ENCODE measurements around the gene LCE3B. TPM values are rescaled to one million over a fixed set of nuclear protein-coding genes. Genes with fewer than 3 reads are reported as not detected.

The LCE3B gene
- total and polyA plus RNA-seq, 9 of the 15 experiments (the other 6 are each of a cell fraction or from before 2014, with no cell fraction given) = not detected

DNA sequence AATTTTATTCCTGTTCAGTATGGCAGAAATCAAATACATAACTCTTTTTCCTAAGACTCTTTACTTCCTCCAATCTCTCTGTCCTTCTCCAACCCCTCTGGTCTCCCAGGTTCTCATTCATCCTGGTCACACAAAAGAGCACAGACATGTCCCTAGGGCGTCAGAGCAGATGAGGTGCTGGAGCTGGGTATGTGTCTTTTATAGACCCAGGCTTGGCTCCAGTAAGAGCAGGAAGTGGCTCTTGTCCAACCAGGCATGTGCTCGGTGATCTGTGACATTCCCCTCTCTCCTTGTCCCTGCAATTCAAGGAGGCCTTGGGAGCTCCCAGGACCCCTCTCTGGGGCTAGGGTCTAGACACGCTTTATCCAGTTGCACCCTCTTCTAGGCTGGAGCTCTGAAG, 31.5 kb downstream of the LCE3B start:
- intact Hi-C loops (cut with micrococcal nuclease) (no loop called here), in situ Hi-C loops (cut with MboI) (no loop called here)
- H3K27me3 ChIP-seq (ENCODE audit: control insufficient read depth in 2 of 2, insufficient read depth in 2 of 2, low read length in 2 of 2) = no peaks in the 10 kb centered on the region
- no peak overlapping the region for H3K4me2 ChIP-seq (ENCODE audit: insufficient read depth, low read length)
- no peaks in the 10 kb centered on the region for H3K36me3 ChIP-seq (ENCODE audit: control insufficient read depth, insufficient read depth, low read length)
- H3K4me1 ChIP-seq (replicated peaks in 1 of 2; ENCODE audit: control insufficient read depth in 2 of 2, insufficient read depth in 2 of 2, low read length in 2 of 2) = no peaks in the 10 kb centered on the region
- ChIA-PET CTCF (ENCODE audit: low intra/inter-chr PET ratio) (no interaction called here), POLR2A (no interaction called here)
- no peak overlapping the region for H2AFZ ChIP-seq (ENCODE audit: low read depth, low read length)
- no peak overlapping the region for H3K9ac ChIP-seq (ENCODE audit: insufficient read depth in 1 of 2, low read depth in 2 of 2, low read length in 2 of 2)
- TF ChIP-seq HMG20A (CRISPR knock-in tag; conservative IDR thresholded peaks at IDR 0.05) (no peak), ZKSCAN3 (CRISPR knock-in tag; IDR thresholded peaks at IDR 0.05) (no peak), SMARCA5 (IDR thresholded peaks at IDR 0.05) (no peak), MYC (IDR thresholded peaks at IDR 0.05; ENCODE audit: low read depth, low read length) (no peak), MYC (CRISPR knock-in tag; IDR thresholded peaks at IDR 0.05; ENCODE audit: borderline replicate concordance, low read depth) (no peak)
- TF ChIP-seq, protein P1, sequence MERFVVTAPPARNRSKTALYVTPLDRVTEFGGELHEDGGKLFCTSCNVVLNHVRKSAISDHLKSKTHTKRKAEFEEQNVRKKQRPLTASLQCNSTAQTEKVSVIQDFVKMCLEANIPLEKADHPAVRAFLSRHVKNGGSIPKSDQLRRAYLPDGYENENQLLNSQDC (CRISPR knock-in tag; IDR thresholded peaks at IDR 0.05) = no peak
- no peaks in the 10 kb centered on the region for H3K9me3 ChIP-seq (replicated peaks; ENCODE audit: control insufficient read depth, insufficient read depth, low read depth, low read length)
- no peak overlapping the region for H3K27ac ChIP-seq (ENCODE audit: extremely low read depth, low read depth, low read length)
- 0% methylated on average over 3 of the region's 3 CpGs for WGBS (ENCODE audit: insufficient coverage, low coverage, missing lambda C conversion rate)
- no peak overlapping the region for H3K4me3 ChIP-seq
- no peak for FAIRE-seq
- no peak for ATAC-seq
- no peaks in the 10 kb centered on the region for H3K79me2 ChIP-seq (ENCODE audit: control insufficient read depth, insufficient read depth, low read length)
- BruUV-seq (replicated peaks) = no TSS peak
- H4K20me1 ChIP-seq (replicated peaks; ENCODE audit: control insufficient read depth, insufficient read depth, low read length) = no peaks in the 10 kb centered on the region
- no peak for DNase-seq (ENCODE audit: extremely low read depth in 1 of 4, low spot score in 3 of 4)
- H3K9me1 ChIP-seq (ENCODE audit: control insufficient read depth, insufficient read depth, low read length) = peaks cover 3% of the 10 kb centered on the region

DNA sequence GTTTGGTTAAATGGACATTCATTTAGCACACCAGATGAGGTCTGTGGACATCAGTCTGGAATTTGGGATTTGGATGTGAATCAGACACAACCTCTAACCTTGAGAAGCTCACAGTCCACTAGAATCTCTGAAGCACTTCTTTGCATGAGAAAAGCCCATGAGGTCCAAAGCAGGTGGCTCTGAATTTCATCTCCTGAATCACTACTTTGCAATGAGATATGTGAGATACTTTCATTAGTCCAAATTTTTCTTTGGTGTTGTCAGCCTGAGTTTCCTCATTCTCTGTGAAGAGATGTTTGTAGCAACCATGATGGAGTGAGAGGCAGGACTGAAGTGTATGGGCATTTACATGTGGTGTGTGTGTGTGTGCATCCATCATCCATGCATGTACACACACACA, 33.0 kb downstream of the LCE3B start:
- ChIA-PET POLR2A (interaction anchor here (1.5 kb wide), 1 partner anchor 10 kb away, joined by 3 read pairs; no protein-coding TSS in a partner anchor), CTCF (ENCODE audit: low intra/inter-chr PET ratio) (no interaction called here)
- no peak for ATAC-seq
- H4K20me1 ChIP-seq (replicated peaks; ENCODE audit: control insufficient read depth, insufficient read depth, low read length) = no peaks in the 10 kb centered on the region
- H3K4me3 ChIP-seq = no peak overlapping the region
- no peaks in the 10 kb centered on the region for H3K79me2 ChIP-seq (ENCODE audit: control insufficient read depth, insufficient read depth, low read length)
- H3K9me3 ChIP-seq (replicated peaks; ENCODE audit: control insufficient read depth, insufficient read depth, low read depth, low read length) = no peaks in the 10 kb centered on the region
- no peak for FAIRE-seq
- H3K36me3 ChIP-seq (ENCODE audit: control insufficient read depth, insufficient read depth, low read length) = no peaks in the 10 kb centered on the region
- H3K9me1 ChIP-seq (ENCODE audit: control insufficient read depth, insufficient read depth, low read length) = peaks cover 3% of the 10 kb centered on the region
- BruUV-seq (replicated peaks) = no TSS peak
- no peaks in the 10 kb centered on the region for H3K4me1 ChIP-seq (replicated peaks in 1 of 2; ENCODE audit: control insufficient read depth in 2 of 2, insufficient read depth in 2 of 2, low read length in 2 of 2)
- in situ Hi-C loops (cut with MboI) = no loop called here
- no peak overlapping the region for H3K4me2 ChIP-seq (ENCODE audit: insufficient read depth, low read length)
- intact Hi-C loops (cut with micrococcal nuclease) = no loop called here
- no peak overlapping the region for H3K27ac ChIP-seq (ENCODE audit: extremely low read depth, low read depth, low read length)
- no peak for DNase-seq (ENCODE audit: extremely low read depth in 1 of 4, low spot score in 3 of 4)
- no peak overlapping the region for H3K9ac ChIP-seq (ENCODE audit: insufficient read depth in 1 of 2, low read depth in 2 of 2, low read length in 2 of 2)
- H2AFZ ChIP-seq (ENCODE audit: low read depth, low read length) = no peak overlapping the region
- H3K27me3 ChIP-seq (ENCODE audit: control insufficient read depth in 2 of 2, insufficient read depth in 2 of 2, low read length in 2 of 2) = no peaks in the 10 kb centered on the region
- TF ChIP-seq, protein P2, sequence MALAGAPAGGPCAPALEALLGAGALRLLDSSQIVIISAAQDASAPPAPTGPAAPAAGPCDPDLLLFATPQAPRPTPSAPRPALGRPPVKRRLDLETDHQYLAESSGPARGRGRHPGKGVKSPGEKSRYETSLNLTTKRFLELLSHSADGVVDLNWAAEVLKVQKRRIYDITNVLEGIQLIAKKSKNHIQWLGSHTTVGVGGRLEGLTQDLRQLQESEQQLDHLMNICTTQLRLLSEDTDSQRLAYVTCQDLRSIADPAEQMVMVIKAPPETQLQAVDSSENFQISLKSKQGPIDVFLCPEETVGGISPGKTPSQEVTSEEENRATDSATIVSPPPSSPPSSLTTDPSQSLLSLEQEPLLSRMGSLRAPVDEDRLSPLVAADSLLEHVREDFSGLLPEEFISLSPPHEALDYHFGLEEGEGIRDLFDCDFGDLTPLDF (CRISPR knock-in tag; IDR thresholded peaks at IDR 0.05) = no peak
- TF ChIP-seq, protein P3, sequence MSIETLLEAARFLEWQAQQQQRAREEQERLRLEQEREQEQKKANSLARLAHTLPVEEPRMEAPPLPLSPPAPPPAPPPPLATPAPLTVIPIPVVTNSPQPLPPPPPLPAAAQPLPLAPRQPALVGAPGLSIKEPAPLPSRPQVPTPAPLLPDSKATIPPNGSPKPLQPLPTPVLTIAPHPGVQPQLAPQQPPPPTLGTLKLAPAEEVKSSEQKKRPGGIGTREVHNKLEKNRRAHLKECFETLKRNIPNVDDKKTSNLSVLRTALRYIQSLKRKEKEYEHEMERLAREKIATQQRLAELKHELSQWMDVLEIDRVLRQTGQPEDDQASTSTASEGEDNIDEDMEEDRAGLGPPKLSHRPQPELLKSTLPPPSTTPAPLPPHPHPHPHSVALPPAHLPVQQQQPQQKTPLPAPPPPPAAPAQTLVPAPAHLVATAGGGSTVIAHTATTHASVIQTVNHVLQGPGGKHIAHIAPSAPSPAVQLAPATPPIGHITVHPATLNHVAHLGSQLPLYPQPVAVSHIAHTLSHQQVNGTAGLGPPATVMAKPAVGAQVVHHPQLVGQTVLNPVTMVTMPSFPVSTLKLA (conservative IDR thresholded peaks at IDR 0.05) = no peak
- TF ChIP-seq NR2F6 (CRISPR knock-in tag; IDR thresholded peaks at IDR 0.05) (no peak), ZNF431 (CRISPR knock-in tag; IDR thresholded peaks at IDR 0.05) (no peak)
- TF ChIP-seq, protein P4, sequence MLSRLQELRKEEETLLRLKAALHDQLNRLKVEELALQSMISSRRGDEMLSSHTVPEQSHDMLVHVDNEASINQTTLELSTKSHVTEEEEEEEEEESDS (CRISPR knock-in tag; IDR thresholded peaks at IDR 0.05) = no peak
- TF ChIP-seq, protein P5, sequence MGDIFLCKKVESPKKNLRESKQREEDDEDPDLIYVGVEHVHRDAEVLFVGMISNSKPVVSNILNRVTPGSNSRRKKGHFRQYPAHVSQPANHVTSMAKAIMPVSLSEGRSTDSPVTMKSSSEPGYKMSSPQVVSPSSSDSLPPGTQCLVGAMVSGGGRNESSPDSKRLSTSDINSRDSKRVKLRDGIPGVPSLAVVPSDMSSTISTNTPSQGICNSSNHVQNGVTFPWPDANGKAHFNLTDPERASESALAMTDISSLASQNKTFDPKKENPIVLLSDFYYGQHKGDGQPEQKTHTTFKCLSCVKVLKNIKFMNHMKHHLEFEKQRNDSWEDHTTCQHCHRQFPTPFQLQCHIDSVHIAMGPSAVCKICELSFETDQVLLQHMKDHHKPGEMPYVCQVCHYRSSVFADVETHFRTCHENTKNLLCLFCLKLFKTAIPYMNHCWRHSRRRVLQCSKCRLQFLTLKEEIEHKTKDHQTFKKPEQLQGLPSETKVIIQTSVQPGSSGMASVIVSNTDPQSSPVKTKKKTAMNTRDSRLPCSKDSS (IDR thresholded peaks at IDR 0.05; ENCODE audit: low read depth, partially characterized antibody) = no peak
